H1 (cell line): ENCODE results near the gene SEC22C. TPM values are rescaled to one million over a fixed set of nuclear protein-coding genes. Genes with fewer than 3 reads are reported as not detected.

Source experiments
- BRCA1 ChIP-seq: IDR thresholded peaks from 2 replicates; pipeline ENCODE4 v1.6.1; 2012; ENCODE audit warnings: low read depth, low read length, improper control_type of control experiment
- CEBPB ChIP-seq: IDR thresholded peaks from 2 replicates; pipeline ENCODE4 v1.6.1; 2012; ENCODE audit warnings: low read depth, low read length
- CHD2 ChIP-seq: IDR thresholded peaks from 2 replicates; pipeline ENCODE4 v1.6.1; 2012; ENCODE audit warnings: low read length, improper control_type of control experiment
- EZH2 ChIP-seq: fragments of 200-600 bp; sonication (generic); IDR thresholded peaks from 2 replicates; pipeline ENCODE4 v1.7.1; 2012; ENCODE audit warnings: low read depth, mild to moderate bottlenecking, moderate library complexity, low read length, inconsistent platforms; ENCODE audit not compliant: severe bottlenecking
- PHF8 ChIP-seq: fragments of 200-600 bp; sonication (generic); conservative IDR thresholded peaks from 2 replicates; pipeline ENCODE4 v1.7.1; 2012; ENCODE audit warnings: low read depth, mild to moderate bottlenecking, inconsistent platforms, low read length, moderate library complexity
- POLR2A ChIP-seq, 2 experiments: IDR thresholded peaks; 1 replicate in 1 of 2; 2 replicates in 1 of 2; pipeline ENCODE4 v1.6.1; 2011; ENCODE audit warnings: low read depth in 2 of 2, low read length in 2 of 2, mild to moderate bottlenecking in 2 of 2; ENCODE audit errors: control extremely low read depth in 1 of 2
- SIN3A ChIP-seq, 2 experiments: IDR thresholded peaks in 1 of 2; conservative IDR thresholded peaks in 1 of 2; 2 replicates each; pipeline ENCODE4 v1.6.1; 2011 to 2012; ENCODE audit warnings: low read length in 2 of 2, improper control_type of control experiment in 1 of 2, low read depth in 1 of 2, mild to moderate bottlenecking in 1 of 2
- SP1 ChIP-seq: IDR thresholded peaks from 2 replicates; pipeline ENCODE4 v1.6.1; 2011; ENCODE audit warnings: low read depth, low read length
- SP2 ChIP-seq: IDR thresholded peaks from 2 replicates; pipeline ENCODE4 v1.6.1; 2012; ENCODE audit warnings: mild to moderate bottlenecking, low read length, inconsistent platforms
- SRF ChIP-seq: IDR thresholded peaks from 2 replicates; pipeline ENCODE4 v1.6.1; 2011; ENCODE audit warnings: mild to moderate bottlenecking, low read depth, low read length, moderate library complexity
- TAF1 ChIP-seq: IDR thresholded peaks from 2 replicates; pipeline ENCODE4 v1.6.1; 2011; ENCODE audit warnings: mild to moderate bottlenecking, low read depth, low read length
- TBP ChIP-seq: IDR thresholded peaks from 2 replicates; pipeline ENCODE4 v1.6.1; 2011; ENCODE audit warnings: low read depth, low read length, improper control_type of control experiment
- polyA plus RNA-seq, 7 experiments: library from polyadenylated mRNA; depleted of rRNA in 3 of 7; stranded (reverse) in 5 of 7; unstranded in 2 of 7; fragments of >200 nt in 5 of 7; fragments of 200-250 nt in 2 of 7; gene quantifications; 1 replicate in 5 of 7; 2 replicates in 1 of 7; 4 replicates in 1 of 7; pipeline versions ENCODE4 v1.2.1 to v1.2.3, GENCODE V29; 2011 to 2013; ENCODE audit warnings: missing spikeins in 2 of 7, mixed read lengths in 2 of 7
- total RNA-seq: library from RNA; stranded (reverse); fragmentation: NEBNext Ultra II Directional; extraction: Animal tissue kit (Norgen Biotek cat#: 25700); gene quantifications from 2 replicates; pipeline ENCODE4 v1.2.1, GENCODE V29; 2021
- TF ChIP-seq, protein P1 (sequence below): IDR thresholded peaks from 2 replicates; pipeline ENCODE4 v1.6.1; 2011; ENCODE audit warnings: low read depth, mild to moderate bottlenecking, low read length; ENCODE audit not compliant: insufficient read depth

Gene SEC22C
- total and polyA plus RNA-seq, 2 of the 8 experiments (the other 6 are each of a cell fraction or from before 2014, with no cell fraction given), result 23.4 to 38.3 TPM

DNA sequence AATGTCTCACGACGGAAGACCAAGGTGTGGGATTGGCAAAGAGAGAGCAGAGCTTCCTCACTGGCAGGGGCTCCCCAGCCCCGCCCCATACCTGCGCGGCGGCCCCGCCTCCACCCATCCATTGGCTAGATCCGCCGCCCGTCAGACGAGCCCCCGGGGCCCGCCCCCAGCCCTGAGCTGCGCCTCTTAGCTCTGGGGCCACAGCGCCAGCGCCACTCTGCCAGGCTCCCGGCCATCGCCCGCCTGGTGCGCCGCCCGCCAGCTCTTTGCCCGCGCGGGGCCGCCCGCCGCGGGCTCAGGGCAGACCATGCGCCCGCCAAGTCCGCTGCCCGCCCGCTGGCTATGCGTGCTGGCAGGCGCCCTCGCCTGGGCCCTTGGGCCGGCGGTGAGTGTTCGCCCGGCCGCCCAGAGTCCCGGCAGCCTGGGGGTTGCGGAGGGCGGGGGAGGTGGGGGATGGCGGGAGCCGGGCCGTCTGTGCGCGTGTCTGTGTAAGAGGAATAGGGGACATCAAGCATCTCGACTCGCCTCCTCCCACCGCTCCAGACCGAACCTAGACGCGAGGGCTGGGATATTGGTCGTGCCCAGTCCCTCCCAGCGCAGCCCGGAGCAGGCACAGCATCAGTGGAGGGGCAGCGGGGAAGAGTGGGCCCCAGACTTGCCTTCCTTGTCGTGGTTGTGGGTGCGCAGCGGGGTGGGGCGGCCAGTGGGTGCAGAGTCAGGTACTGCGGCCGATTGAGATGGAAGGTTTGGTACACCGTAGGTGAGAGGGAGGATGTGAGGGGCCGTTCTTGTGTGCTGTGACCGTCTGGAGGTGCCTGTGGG lies 79.1 kb downstream of the SEC22C start, which contains the start of gene VIPR1 (continued):
- TF ChIP-seq, protein P1, sequence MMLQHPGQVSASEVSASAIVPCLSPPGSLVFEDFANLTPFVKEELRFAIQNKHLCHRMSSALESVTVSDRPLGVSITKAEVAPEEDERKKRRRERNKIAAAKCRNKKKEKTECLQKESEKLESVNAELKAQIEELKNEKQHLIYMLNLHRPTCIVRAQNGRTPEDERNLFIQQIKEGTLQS, result no peak
- TF ChIP-seq EZH2 (no peak), SP1 (peak; percentile 91), POLR2A (IDR thresholded peaks at IDR 0.05; ENCODE audit: control extremely low read depth in 1 of 2, low read depth in 2 of 2, low read length in 2 of 2) (peak in 1 of 2 experiments; percentile 65; a peak in 2 of 3 replicates), TAF1 (peak; percentile 55; the same call in 1 of the 2 replicates), SRF (no peak), TBP (peak; percentile 61), SP2 (peak; percentile 63), BRCA1 (no peak), CEBPB (no peak), SIN3A (conservative IDR thresholded peaks at IDR 0.05 in 1 of 2, IDR thresholded peaks at IDR 0.05 in 1 of 2; ENCODE audit: low read depth in 1 of 2, low read length in 2 of 2) (peak in 1 of 2 experiments; percentile 4; a peak in 1 of 4 replicates), CHD2 (peak; percentile 78), PHF8 (peak; percentile 53; the same call in 1 of the 2 replicates)
